Gastrocnemius medialis (tissue), 4 donors: Measurements from ENCODE around the gene RBM14. TPM values are rescaled to one million over a fixed set of nuclear protein-coding genes. Genes with fewer than 3 reads are reported as not detected.

Experiments
- ATAC-seq, 2 donors: fragments of 150-250 bp; one replicate each; pipeline ENCODE4 v1.9.1; 2016
- DNase-seq, 2 donors: peaks; one replicate each; pipeline ENCODE4 v3.0.0-alpha.2; 2019
- H3K27ac ChIP-seq, 4 donors: fragments of 200-600 bp; sonication (generic); 1 replicate in 1 of 4; 2 replicates in 3 of 4; pipeline ENCODE4 v1.5.1; 2016 to 2018; ENCODE audit warnings: mild to moderate bottlenecking in 2 of 4, moderate library complexity in 1 of 4
- H3K27me3 ChIP-seq, 3 donors: fragments of 200-600 bp; sonication (generic) in 2 of 3; 1 replicate in 1 of 3; 2 replicates in 2 of 3; pipeline versions ENCODE4 v1.5.1 to v1.6.0; 2016 to 2019; ENCODE audit warnings: mild to moderate bottlenecking in 1 of 3, moderate library complexity in 1 of 3
- H3K36me3 ChIP-seq, 2 donors: fragments of 200-600 bp; sonication (generic) in 1 of 2; one replicate each; pipeline ENCODE4 v1.5.1; 2017 to 2018
- H3K4me1 ChIP-seq, 2 donors: fragments of 200-600 bp; sonication (generic) in 1 of 2; one replicate each; pipeline ENCODE4 v1.5.1; 2016 to 2017; ENCODE audit warnings: mild to moderate bottlenecking in 2 of 2
- H3K4me3 ChIP-seq, 4 donors: fragments of 200-600 bp; sonication (generic) in 3 of 4; 1 replicate in 1 of 4; 2 replicates in 3 of 4; pipeline ENCODE4 v1.5.1; 2016 to 2019; ENCODE audit warnings: mild to moderate bottlenecking in 2 of 4
- H3K9me3 ChIP-seq, 3 donors: fragments of 200-600 bp; sonication (generic) in 2 of 3; 1 replicate in 1 of 3; 2 replicates in 2 of 3; pipeline ENCODE4 v1.5.1; 2016 to 2019
- POLR2A ChIP-seq, 2 donors: fragments of 450-650 bp; IDR thresholded peaks; one replicate each; pipeline ENCODE4 v1.6.1; 2017; ENCODE audit warnings: antibody characterized with exemption in 2 of 2, mild to moderate bottlenecking in 2 of 2, moderate library complexity in 2 of 2
- in situ Hi-C, 4 donors: fragments of 200-750 bp; cut with MboI; loops; one replicate each; pipeline versions ENCODE4 v1.15.0 to v1.8.0; 2017; ENCODE audit warnings: low sequenced_read_pairs in 4 of 4
- intact Hi-C: fragments of 100-400 bp; cut with DNase I; formaldehyde crosslinking; loops from one replicate; pipeline ENCODE4 v1.15.1; 2023; ENCODE audit warnings: low total_unique reads
- total RNA-seq, 4 donors: library from RNA; depleted of rRNA; stranded (reverse); fragments of >200 nt; gene quantifications; one replicate each; pipeline versions ENCODE4 v1.1.0 to v1.2.3, GENCODE V29; 2016
- TF ChIP-seq, protein P1 (sequence below), 5 experiments: fragments of 450-650 bp in 3 of 5; fragments of 200-600 bp in 2 of 5; sonication (generic) in 2 of 5; IDR thresholded peaks in 4 of 5; conservative IDR thresholded peaks in 1 of 5; 1 replicate in 4 of 5; 2 replicates in 1 of 5; pipeline ENCODE4 v1.5.1; 2016 to 2019; ENCODE audit warnings: antibody characterized with exemption in 5 of 5, mild to moderate bottlenecking in 3 of 5, moderate library complexity in 3 of 5

RBM14 gene
- total RNA-seq, 4 donors from 2014 or later = 17.0 to 43.2 (median 29.4) TPM

DNA sequence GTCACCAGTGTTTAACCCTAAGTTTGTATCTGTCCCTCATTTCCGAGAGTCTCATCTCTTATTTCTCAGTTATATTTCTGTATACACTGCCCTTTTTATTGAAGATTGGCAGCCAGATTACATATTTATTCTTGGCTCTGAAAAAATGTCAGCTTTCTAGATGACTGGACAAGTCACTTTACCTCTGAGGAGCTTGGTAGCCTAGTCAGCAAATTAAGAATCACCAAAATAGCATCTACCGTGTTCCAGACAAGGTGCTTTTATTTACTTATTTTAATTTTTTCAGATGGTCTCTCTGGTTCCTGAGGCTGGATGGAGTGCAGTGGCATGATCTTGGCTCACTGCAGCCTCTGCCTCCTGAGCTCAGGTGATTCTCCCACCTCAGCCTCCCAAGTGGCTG lies 16.5 kb downstream of the RBM14 start:
- no peaks in the 10 kb centered on the region for H3K27me3 ChIP-seq
- intact Hi-C loops (no loop called here), in situ Hi-C loops (no loop called here)
- H3K36me3 ChIP-seq = peaks cover 0 to 10% of the 10 kb centered on the region in 2 donors
- TF ChIP-seq, protein P1, sequence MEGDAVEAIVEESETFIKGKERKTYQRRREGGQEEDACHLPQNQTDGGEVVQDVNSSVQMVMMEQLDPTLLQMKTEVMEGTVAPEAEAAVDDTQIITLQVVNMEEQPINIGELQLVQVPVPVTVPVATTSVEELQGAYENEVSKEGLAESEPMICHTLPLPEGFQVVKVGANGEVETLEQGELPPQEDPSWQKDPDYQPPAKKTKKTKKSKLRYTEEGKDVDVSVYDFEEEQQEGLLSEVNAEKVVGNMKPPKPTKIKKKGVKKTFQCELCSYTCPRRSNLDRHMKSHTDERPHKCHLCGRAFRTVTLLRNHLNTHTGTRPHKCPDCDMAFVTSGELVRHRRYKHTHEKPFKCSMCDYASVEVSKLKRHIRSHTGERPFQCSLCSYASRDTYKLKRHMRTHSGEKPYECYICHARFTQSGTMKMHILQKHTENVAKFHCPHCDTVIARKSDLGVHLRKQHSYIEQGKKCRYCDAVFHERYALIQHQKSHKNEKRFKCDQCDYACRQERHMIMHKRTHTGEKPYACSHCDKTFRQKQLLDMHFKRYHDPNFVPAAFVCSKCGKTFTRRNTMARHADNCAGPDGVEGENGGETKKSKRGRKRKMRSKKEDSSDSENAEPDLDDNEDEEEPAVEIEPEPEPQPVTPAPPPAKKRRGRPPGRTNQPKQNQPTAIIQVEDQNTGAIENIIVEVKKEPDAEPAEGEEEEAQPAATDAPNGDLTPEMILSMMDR (IDR thresholded peaks at IDR 0.05 in 4 of 5, conservative IDR thresholded peaks at IDR 0.05 in 1 of 5) = no peak
- no peak for TF ChIP-seq POLR2A (IDR thresholded peaks at IDR 0.05)
- no peak overlapping the region for H3K27ac ChIP-seq
- DNase-seq = no peak
- H3K4me1 ChIP-seq = peaks cover 11 to 19% of the 10 kb centered on the region in 2 donors
- no peak for ATAC-seq
- no peaks in the 10 kb centered on the region for H3K9me3 ChIP-seq
- H3K4me3 ChIP-seq = no peak overlapping the region

DNA sequence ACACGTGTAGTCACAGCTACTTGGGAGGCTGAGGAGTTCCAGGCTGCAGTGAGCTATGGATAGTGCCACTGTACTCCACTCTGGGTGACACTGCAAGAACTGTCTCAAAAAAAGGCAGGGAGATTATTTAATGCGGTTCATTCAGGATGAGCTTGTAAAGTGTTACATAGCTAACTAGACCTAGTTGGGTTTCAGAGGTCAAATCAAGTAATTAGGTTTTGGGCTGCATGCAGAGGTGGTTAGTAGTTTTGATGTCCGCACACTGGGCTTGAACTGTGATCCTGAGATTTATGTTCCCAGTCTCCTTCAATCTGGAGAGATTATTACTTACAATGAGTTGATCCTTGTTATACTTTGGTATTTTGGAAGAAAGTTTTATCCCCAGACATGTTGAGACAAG lies 20.0 kb downstream of the RBM14 start:
- H3K27ac ChIP-seq = peak overlapping the region; percentile 22 to 94 (median 92)
- H3K4me3 ChIP-seq = no peak overlapping the region
- intact Hi-C loops (loop anchor here (5.0 kb wide), 1 partner anchor 169 kb away; the partner anchor contains the start of gene PELI3), in situ Hi-C loops (no loop called here)
- H3K36me3 ChIP-seq = peaks cover 0 to 8% of the 10 kb centered on the region in 2 donors
- peaks cover 32 to 40% of the 10 kb centered on the region in 2 donors for H3K4me1 ChIP-seq
- H3K9me3 ChIP-seq = no peaks in the 10 kb centered on the region
- no peak for DNase-seq
- no peak for TF ChIP-seq POLR2A (IDR thresholded peaks at IDR 0.05)
- TF ChIP-seq, protein P1 (IDR thresholded peaks at IDR 0.05 in 4 of 5, conservative IDR thresholded peaks at IDR 0.05 in 1 of 5) = no peak
- no peak for ATAC-seq
- no peaks in the 10 kb centered on the region for H3K27me3 ChIP-seq

DNA sequence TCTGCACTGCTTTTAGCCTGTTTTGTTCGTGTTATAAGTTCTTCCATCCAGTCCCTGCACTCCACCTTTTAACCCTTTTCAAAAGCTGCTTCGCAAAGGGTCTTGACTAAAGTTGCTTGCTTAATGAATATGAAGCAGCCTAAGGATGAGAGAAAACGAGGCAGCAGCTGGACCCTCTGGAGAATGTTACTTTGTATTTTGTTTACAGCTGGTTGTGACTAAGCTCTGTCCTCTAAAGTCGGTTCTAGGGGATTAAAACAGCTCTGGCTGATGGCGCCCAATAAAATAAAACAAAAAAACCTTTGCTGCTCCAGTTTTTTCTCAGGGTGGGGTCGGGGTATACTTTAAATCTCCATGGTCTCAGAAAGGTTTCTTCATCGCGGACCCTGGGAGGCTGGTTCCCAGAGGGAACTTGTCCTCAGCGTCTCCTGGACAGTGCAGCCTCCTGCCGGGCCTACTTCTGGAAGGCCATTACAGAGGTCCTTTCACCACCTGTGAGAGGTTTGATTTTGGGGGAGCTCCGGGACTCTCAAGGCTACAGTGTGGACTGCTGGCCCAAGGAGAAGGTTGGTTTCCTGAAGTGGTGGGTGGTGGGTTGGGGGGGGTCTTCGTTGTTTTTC lies 21.2 kb downstream of the RBM14 start:
- in situ Hi-C loops = no loop called here
- TF ChIP-seq POLR2A (IDR thresholded peaks at IDR 0.05) = no peak
- TF ChIP-seq, protein P1 (IDR thresholded peaks at IDR 0.05 in 4 of 5, conservative IDR thresholded peaks at IDR 0.05 in 1 of 5) = no peak
- H3K36me3 ChIP-seq = peaks cover 0 to 8% of the 10 kb centered on the region in 2 donors
- peaks cover 41 to 49% of the 10 kb centered on the region in 2 donors for H3K4me1 ChIP-seq
- DNase-seq (no peak), ATAC-seq (peak; percentile 17 to 19)
- intact Hi-C loops = loop anchor here (1.0 to 5.0 kb wide), 3 partner anchors 21 to 170 kb away; partner anchors contain the start of genes PELI3, RBM14 and RBM4B
- peak overlapping the region; percentile 90 to 94 (median 92) for H3K27ac ChIP-seq
- H3K27me3 ChIP-seq = no peaks in the 10 kb centered on the region
- no peaks in the 10 kb centered on the region for H3K9me3 ChIP-seq
- H3K4me3 ChIP-seq = peak overlapping the region; percentile 72 to 90 (median 84)

DNA sequence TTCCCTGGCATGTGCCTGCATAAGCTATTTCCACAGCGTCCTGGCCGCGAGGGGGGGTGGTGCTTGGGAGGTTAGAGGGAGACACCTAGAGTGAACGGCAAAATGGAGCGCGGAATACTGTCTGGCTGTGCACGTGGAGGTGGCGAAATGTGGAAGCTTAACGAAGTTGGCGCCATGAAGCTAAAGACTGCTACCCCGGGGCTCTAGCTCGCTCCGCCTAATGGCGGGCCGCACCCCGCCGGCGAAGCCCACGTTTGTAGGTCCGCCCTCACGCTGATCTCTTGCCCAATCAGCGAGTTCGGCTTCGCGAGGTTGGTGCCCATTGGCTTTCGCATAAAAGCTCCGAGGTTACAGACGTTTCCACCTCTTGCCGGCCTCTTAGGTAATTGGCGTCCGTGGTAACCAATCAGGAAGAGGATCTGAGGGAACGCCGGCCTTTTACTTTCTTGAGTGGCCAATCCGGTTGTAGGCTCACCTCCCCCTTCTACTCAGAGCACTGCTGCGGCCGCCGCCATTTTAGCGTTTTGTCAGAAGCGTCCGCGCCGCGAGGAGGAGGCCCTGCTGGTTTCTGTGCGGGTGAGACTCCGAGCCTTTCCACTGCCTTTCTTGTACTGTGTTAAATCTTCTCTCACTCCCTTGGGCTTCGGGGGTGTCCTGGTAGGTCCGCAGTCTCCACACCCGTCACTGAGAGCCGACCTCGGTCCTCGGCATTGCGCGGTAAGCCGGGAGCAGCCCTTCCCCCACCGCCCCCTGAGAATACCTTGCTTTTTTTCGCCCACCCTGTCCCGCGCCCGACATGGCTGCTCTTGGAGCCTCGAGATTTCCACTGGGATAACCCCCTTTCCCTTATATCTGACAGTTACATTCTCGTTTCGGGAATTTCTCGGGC lies 22.0 kb downstream of the RBM14 start, which contains the start of gene RBM4:
RBM4 (plus strand) TSS at position 527 of the 889 bp plus-strand sequence. CDS start 1,009 bp downstream, outside the sequence.
- peaks cover 0 to 10% of the 10 kb centered on the region in 2 donors for H3K36me3 ChIP-seq
- intact Hi-C loops = loop anchor here (1.0 to 5.0 kb wide), 3 partner anchors 22 to 171 kb away; partner anchors contain the start of genes PELI3, RBM14 and RBM4B

More for the DNA sequence above, 22.0 kb downstream of the RBM14 start, which contains the start of gene RBM4:
- Histone ChIP-seq H3K27me3 (no peaks in the 10 kb centered on the region), H3K4me1 (peaks cover 49 to 56% of the 10 kb centered on the region in 2 donors), H3K9me3 (no peaks in the 10 kb centered on the region), H3K4me3 (peak within 1 kb of the TSS; percentile 73 to 90 (median 84)), H3K27ac (peak within 1 kb of the TSS; percentile 90 to 94 (median 92))
- in situ Hi-C loops = no loop called here
- DNase-seq = peak; percentile 100
- peak; percentile 92 to 95 for TF ChIP-seq POLR2A (IDR thresholded peaks at IDR 0.05)
- TF ChIP-seq, protein P1 (IDR thresholded peaks at IDR 0.05 in 4 of 5, conservative IDR thresholded peaks at IDR 0.05 in 1 of 5) = peak in 2 of 5 experiments; percentile 13 to 28
- peak; percentile 99 for ATAC-seq
